MG63 (cell line): ENCODE data around the gene DRG1. TPM values are rescaled to one million over a fixed set of nuclear protein-coding genes. Genes with fewer than 3 reads are reported as not detected.
"Not testable (repeated sequence)": the region's sequence is repeated elsewhere in the genome, so short reads cannot be mapped to it uniquely, and the experiment has no call there.

Source experiments
- DNase-seq: peaks from one replicate; pipeline ENCODE4 v3.0.0-alpha.2; 2020
- H3K27me3 ChIP-seq: fragments of 250-450 bp; sonication (Bioruptor Pico); 2 replicates; pipeline ENCODE4 v1.5.1; 2020; ENCODE audit warnings: mild to moderate bottlenecking, moderate library complexity
- H3K36me3 ChIP-seq: fragments of 250-450 bp; sonication (Bioruptor Pico); 2 replicates; pipeline ENCODE4 v1.5.1; 2020; ENCODE audit warnings: mild to moderate bottlenecking, moderate library complexity
- H3K4me3 ChIP-seq: fragments of 250-450 bp; sonication (Bioruptor Pico); 2 replicates; pipeline ENCODE4 v1.5.1; 2020; ENCODE audit warnings: mild to moderate bottlenecking, moderate library complexity
- H3K9me3 ChIP-seq: fragments of 250-450 bp; sonication (Bioruptor Pico); 2 replicates; pipeline ENCODE4 v1.5.1; 2020; ENCODE audit warnings: mild to moderate bottlenecking, moderate library complexity
- total RNA-seq: library from RNA; depleted of rRNA; stranded (reverse); fragments of >200 nt; shearing (Covaris generic); gene quantifications from 2 replicates; pipeline ENCODE4 v1.2.3, GENCODE V29; 2014; ENCODE audit warnings: low replicate concordance; rRNA removed

DRG1 gene
- total RNA-seq, 1 experiment from 2014 or later = 51.7 TPM

DNA sequence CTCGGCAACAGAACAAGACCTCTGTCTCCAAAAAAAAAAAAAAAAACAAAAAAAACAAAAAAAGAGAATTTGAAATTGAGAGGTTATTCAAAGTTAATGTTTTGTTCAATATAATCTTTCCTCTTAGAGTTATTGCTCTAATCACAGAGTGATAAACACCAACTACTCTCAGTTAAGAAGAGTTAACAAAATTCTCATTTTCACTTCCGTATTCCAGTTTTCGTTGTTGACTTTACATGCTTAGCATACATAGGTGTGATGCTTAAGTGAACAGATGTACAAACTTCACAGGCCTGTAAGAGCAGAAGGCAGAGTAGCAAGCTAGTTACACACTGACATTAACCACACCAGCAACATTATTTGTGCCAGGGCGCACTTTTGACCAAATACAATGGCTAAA lies 77.9 kb downstream of the DRG1 start:
- H3K4me3 ChIP-seq = no peak overlapping the region
- DNase-seq = no peak
- H3K27me3 ChIP-seq = no peaks in the 10 kb centered on the region
- no peaks in the 10 kb centered on the region for H3K9me3 ChIP-seq
- peaks cover 50% of the 10 kb centered on the region for H3K36me3 ChIP-seq

DNA sequence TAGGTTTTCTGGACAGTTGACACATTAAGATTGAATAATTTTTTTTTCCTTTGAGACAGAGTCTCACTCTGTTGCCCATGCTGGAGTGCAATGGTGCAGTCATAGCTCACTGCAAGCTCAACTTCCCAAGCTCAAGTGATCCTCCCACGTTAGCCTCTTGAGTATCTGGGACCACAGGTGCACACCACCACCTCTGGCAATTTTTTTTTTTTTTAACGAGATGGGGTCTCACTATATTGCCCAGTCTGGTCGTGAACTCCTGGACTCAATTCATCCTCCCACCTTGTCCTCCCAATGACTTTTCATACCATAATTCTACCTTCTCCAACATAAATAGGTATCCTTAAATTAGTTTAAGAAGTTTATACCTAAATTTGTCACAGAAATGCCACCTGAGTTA lies 81.7 kb downstream of the DRG1 start:
- no peak for DNase-seq
- Histone ChIP-seq H3K4me3 (no peak overlapping the region), H3K36me3 (peaks cover 60% of the 10 kb centered on the region), H3K27me3 (no peaks in the 10 kb centered on the region), H3K9me3 (no peaks in the 10 kb centered on the region)

DNA sequence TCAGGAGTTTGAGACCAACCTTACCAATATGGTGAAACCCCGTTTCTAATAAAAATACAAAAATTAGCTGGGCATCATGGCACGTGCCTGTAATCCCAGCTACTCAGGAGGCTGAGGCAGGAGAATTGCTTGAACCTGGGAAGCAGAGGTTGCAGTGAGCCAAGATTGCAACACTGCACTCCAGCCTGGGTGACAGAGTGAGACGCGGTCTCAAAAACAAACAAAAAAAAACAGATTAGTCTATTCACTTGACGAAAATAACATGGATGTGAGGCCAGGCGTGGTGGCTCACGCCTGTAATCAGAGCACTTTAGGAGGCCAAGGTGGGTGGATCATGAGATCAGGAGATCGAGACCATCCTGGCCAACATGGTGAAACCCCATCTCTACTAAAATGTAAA lies 83.1 kb downstream of the DRG1 start:
- peaks cover 66% of the 10 kb centered on the region for H3K36me3 ChIP-seq
- H3K4me3 ChIP-seq, H3K9me3 ChIP-seq, H3K27me3 ChIP-seq, DNase-seq: not testable (repeated sequence)

Other genes starting within 250 kb of the DRG1 start
- gene RNF185, start 239.4 kb upstream of the DRG1 start, total RNA-seq = 39.1 and 46.0 TPM in 2 replicates
- 5.3 and 7.9 TPM in 2 replicates for gene LIMK2, start 187.3 kb upstream of the DRG1 start, total RNA-seq
- gene PIK3IP1, start 107.1 kb upstream of the DRG1 start, total RNA-seq = 0.17 and 3.7 TPM in 2 replicates
- gene PATZ1, start 53.3 kb upstream of the DRG1 start, total RNA-seq = 9.0 and 14.6 TPM in 2 replicates
- gene EIF4ENIF1, start 90.2 kb downstream of the DRG1 start, total RNA-seq = 6.0 and 6.2 TPM in 2 replicates
- 10.7 and 12.2 TPM in 2 replicates for gene SFI1, start 96.9 kb downstream of the DRG1 start, total RNA-seq